ENCODE data around the gene NUP210.

The NUP210 gene

DNA sequence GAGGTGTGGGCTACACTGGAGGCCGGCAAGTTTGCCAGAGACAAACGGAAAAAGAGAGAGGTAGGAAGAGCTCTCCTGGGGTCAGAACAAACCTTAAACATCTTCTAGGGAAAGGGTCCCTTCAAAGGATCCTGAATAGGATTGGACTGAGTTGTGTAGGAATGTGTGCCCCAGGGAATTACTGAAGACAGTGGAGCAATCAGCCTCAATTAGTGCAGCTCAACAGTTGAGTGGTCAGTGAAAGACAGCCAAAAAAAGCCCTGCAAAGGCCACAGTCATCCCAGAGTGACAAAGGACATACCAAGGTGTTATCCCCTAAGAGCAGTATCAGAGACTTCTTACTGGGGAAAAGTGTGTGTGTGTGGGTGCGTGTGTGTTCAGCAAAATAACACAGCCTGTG lies 70.3 kb downstream of the NUP210 start:
- DNase-seq, result no peak
- Histone ChIP-seq H3K27ac (no peak overlapping the region), H3K36me3 (replicated peaks) (no peaks in the 10 kb centered on the region), H3K27me3 (replicated peaks) (no peaks in the 10 kb centered on the region), H3K4me3 (ENCODE audit: low read depth, low read length) (no peak overlapping the region)
- in situ Hi-C loops (cut with HindIII; ENCODE audit: low pct_ligation_motif_present, low sequenced_read_pairs), result no loop called here
- TF ChIP-seq, protein P1, sequence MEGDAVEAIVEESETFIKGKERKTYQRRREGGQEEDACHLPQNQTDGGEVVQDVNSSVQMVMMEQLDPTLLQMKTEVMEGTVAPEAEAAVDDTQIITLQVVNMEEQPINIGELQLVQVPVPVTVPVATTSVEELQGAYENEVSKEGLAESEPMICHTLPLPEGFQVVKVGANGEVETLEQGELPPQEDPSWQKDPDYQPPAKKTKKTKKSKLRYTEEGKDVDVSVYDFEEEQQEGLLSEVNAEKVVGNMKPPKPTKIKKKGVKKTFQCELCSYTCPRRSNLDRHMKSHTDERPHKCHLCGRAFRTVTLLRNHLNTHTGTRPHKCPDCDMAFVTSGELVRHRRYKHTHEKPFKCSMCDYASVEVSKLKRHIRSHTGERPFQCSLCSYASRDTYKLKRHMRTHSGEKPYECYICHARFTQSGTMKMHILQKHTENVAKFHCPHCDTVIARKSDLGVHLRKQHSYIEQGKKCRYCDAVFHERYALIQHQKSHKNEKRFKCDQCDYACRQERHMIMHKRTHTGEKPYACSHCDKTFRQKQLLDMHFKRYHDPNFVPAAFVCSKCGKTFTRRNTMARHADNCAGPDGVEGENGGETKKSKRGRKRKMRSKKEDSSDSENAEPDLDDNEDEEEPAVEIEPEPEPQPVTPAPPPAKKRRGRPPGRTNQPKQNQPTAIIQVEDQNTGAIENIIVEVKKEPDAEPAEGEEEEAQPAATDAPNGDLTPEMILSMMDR (IDR thresholded peaks at IDR 0.05; ENCODE audit: low read depth, low read length, missing control alignments), result no peak

DNA sequence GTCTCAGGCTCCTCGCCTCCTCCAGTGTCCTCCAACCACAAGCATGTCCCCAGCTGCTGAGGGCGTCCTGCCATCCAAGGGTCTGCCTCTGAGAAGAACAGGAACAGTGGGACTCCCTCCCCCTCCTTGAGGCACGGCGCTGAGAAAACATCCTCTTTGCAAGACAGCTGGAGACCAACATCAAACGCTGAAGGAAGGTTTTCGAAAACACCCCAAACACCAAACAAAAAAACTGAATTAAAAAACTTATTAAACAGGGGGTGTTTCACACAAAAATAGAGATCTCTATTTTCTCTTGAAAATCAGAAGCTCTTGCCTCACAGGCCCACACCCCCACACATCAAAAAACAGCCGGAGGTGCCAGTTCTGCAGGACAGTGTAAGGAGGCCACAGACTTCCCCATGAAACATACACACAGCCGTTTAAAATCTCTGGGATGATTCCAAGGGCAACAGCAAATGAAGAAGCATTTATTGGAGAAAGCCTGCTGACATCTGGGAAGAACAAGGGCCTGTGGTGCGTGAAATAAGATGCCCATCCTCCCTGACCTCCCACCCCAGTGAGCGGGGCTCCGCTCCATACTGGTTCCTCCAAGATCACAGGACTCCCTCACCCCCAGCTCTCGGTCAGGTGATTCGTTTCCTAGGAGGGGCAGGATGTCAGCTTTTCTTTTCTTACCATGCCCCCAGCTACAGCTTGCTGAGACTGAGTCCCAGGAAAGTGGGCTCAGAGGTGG lies 71.3 kb downstream of the NUP210 start:
- no peaks in the 10 kb centered on the region for H3K27me3 ChIP-seq (replicated peaks)
- in situ Hi-C loops (cut with HindIII; ENCODE audit: low pct_ligation_motif_present, low sequenced_read_pairs), result no loop called here
- no peaks in the 10 kb centered on the region for H3K36me3 ChIP-seq (replicated peaks)
- H3K27ac ChIP-seq, result no peak overlapping the region
- DNase-seq, result no peak
- TF ChIP-seq, protein P1 (IDR thresholded peaks at IDR 0.05; ENCODE audit: low read depth, low read length, missing control alignments), result no peak
- H3K4me3 ChIP-seq (ENCODE audit: low read depth, low read length), result no peak overlapping the region

DNA sequence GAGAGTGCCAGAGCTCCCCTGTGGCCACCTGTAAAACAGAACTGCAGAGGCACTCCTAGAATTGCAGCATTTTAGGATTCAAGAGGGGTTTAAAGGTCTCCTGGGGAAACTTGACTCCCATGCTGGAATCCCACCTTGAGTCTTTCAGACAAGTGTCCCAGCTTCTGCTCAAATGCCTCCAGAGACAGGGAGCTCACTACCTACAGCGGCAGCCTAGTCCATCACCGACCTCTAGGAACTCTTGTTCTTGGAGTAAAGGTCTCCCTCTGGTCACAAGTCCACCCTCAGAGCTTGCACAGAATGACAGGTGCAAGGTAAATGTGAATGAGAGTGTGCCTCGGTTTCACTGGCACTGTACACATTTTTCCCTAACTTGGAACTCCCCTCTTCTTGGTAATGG lies 72.0 kb downstream of the NUP210 start:
- H3K27ac ChIP-seq, result no peak overlapping the region
- no peaks in the 10 kb centered on the region for H3K27me3 ChIP-seq (replicated peaks)
- no peak overlapping the region for H3K4me3 ChIP-seq (ENCODE audit: low read depth, low read length)
- TF ChIP-seq, protein P1 (IDR thresholded peaks at IDR 0.05; ENCODE audit: low read depth, low read length, missing control alignments), result no peak
- H3K36me3 ChIP-seq (replicated peaks), result no peaks in the 10 kb centered on the region
- no peak for DNase-seq
- in situ Hi-C loops (cut with HindIII; ENCODE audit: low pct_ligation_motif_present, low sequenced_read_pairs), result no loop called here

GRCh38 chr3:13347390-13347950 lies 72.7 kb downstream of the NUP210 start:
- Histone ChIP-seq H3K36me3 (replicated peaks) (no peaks in the 10 kb centered on the region), H3K4me3 (ENCODE audit: low read depth, low read length) (no peak overlapping the region)
- DNase-seq, result peak; percentile 53

DNA sequence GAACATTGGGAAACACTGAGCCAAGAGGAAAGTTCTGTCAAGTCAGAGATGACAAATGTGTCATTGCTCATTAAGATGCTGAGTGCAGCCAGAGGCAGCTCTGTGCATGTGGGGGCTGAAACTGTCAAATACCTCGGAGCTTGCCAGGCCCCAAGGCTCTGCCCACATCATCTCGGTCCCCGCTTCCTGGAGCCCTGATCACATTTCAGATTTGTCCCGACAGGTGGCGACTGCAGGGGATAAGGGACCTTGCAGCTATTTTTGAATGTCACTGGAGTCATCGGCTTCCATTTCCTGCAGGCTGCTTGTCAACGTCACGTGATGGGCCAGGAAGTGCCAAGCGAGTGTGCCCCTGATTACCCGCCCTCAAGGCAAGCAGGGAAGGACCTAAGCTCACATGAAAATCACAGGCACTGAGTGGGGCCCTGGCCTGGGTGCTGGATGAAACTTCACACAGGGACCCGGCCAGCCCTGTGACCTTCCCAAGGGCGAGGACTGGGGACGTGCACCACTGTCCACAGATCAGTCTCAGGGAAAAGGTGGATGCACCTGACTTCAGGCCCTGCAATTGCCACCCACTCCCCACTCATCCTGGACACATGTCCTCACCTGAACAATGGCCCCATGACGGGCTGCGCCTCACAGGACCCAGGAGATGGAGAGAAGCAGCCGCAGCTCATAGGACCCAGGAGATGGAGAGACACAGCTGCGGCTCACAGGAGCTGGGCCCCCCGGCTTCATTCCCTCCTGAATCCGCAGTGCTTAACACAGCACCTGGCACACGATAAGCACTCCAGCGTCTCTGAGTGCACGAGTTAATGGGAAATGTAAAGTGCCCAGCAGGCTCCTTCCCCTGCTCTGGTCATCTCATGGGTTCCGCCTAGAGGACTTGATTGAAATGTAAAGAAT lies 73.4 kb downstream of the NUP210 start:
- no peak overlapping the region for H3K27ac ChIP-seq

More at GRCh38 chr3:13347390-13347950, 72.7 kb downstream of the NUP210 start:
- Histone ChIP-seq H3K27me3 (replicated peaks) (no peaks in the 10 kb centered on the region), H3K27ac (no peak overlapping the region)
- in situ Hi-C loops (cut with HindIII; ENCODE audit: low pct_ligation_motif_present, low sequenced_read_pairs), result no loop called here
- TF ChIP-seq, protein P1 (IDR thresholded peaks at IDR 0.05; ENCODE audit: low read depth, low read length, missing control alignments), result no peak

More for the DNA sequence above, 73.4 kb downstream of the NUP210 start:
- H3K4me3 ChIP-seq (ENCODE audit: low read depth, low read length), result no peak overlapping the region
- H3K36me3 ChIP-seq (replicated peaks), result no peaks in the 10 kb centered on the region
- TF ChIP-seq, protein P1 (IDR thresholded peaks at IDR 0.05; ENCODE audit: low read depth, low read length, missing control alignments), result no peak
- no peak for DNase-seq
- in situ Hi-C loops (cut with HindIII; ENCODE audit: low pct_ligation_motif_present, low sequenced_read_pairs), result no loop called here
- H3K27me3 ChIP-seq (replicated peaks), result no peaks in the 10 kb centered on the region

All from brain microvascular endothelial cell (primary cell).